Esophagus muscularis mucosa (tissue), 4 donors: ENCODE measurements around the gene PPP2R5C.

Experiments used
- EP300 ChIP-seq: sonication (generic); formaldehyde crosslinking; IDR thresholded peaks from one replicate; pipeline ENCODE4 v1.6.1; 2017; ENCODE audit warnings: antibody characterized with exemption
- POLR2A ChIP-seq: fragments of 450-650 bp; IDR thresholded peaks from one replicate; pipeline ENCODE4 v1.6.1; 2017; ENCODE audit warnings: antibody characterized with exemption, moderate library complexity, mild to moderate bottlenecking, low read depth
- POLR2AphosphoS5 ChIP-seq, 2 donors: sonication (generic); formaldehyde crosslinking; IDR thresholded peaks; one replicate each; pipeline ENCODE4 v1.6.1; 2017; ENCODE audit warnings: antibody characterized with exemption in 2 of 2
- TF ChIP-seq, protein P1 (sequence below), 3 experiments: fragments of 200-600 bp in 2 of 3; fragments of 450-650 bp in 1 of 3; sonication (generic) in 2 of 3; IDR thresholded peaks; one replicate each; pipeline ENCODE4 v1.5.1; 2017 to 2019; ENCODE audit warnings: antibody characterized with exemption in 3 of 3, mild to moderate bottlenecking in 2 of 3, moderate library complexity in 1 of 3

DNA sequence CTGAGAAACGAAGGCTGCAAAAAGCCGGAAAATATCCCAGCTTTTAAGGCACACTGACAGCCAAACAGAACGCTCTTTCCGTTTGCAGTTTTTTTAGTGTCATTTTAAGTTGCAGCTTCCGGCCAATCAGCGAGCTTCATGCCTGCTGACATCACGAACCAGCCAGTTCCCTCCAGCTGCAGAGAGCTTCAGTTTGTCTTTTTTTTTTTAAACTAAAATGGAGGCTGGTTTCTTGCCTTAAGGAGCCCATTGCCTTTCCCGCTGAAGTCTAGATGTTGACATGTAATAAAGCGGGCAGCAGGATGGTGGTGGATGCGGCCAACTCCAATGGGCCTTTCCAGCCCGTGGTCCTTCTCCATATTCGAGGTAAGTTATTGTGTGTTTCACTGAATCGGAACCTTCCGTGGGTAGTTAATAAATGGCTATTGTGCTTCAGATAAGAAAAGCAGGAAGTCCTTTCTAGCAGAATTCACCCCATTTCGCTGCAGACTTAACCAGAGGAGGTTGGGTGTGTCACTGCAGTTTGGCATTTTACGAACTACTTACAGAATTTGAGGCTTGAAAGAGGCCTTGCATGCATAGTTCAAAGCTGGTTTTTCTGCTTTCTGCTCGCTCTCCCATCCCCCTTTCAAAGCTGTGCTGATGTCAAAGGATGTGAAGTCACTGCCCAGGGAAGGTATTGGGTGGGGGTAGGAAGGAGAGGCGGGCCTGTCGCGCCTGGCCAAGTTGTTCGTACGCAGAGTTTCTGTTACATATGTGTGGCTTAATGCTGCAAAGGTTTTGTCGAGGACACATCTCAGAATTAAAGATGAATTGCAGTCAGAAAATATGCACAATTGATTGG is 48.4 kb downstream of the PPP2R5C start:
- TF ChIP-seq POLR2A (peak; percentile 47), POLR2AphosphoS5 (IDR thresholded peaks at IDR 0.05) (peak; percentile 95 to 97), EP300 (no peak)
- TF ChIP-seq, protein P1, sequence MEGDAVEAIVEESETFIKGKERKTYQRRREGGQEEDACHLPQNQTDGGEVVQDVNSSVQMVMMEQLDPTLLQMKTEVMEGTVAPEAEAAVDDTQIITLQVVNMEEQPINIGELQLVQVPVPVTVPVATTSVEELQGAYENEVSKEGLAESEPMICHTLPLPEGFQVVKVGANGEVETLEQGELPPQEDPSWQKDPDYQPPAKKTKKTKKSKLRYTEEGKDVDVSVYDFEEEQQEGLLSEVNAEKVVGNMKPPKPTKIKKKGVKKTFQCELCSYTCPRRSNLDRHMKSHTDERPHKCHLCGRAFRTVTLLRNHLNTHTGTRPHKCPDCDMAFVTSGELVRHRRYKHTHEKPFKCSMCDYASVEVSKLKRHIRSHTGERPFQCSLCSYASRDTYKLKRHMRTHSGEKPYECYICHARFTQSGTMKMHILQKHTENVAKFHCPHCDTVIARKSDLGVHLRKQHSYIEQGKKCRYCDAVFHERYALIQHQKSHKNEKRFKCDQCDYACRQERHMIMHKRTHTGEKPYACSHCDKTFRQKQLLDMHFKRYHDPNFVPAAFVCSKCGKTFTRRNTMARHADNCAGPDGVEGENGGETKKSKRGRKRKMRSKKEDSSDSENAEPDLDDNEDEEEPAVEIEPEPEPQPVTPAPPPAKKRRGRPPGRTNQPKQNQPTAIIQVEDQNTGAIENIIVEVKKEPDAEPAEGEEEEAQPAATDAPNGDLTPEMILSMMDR (IDR thresholded peaks at IDR 0.05), result no peak
